Gastrocnemius medialis (tissue), 4 donors: ENCODE measurements around the gene BTBD10. TPM values are rescaled to one million over a fixed set of nuclear protein-coding genes. Genes with fewer than 3 reads are reported as not detected.

Experiments used
- ATAC-seq, 2 donors: fragments of 150-250 bp; one replicate each; pipeline ENCODE4 v1.9.1; 2016
- DNase-seq, 2 donors: peaks; one replicate each; pipeline ENCODE4 v3.0.0-alpha.2; 2019
- H3K27ac ChIP-seq, 4 donors: fragments of 200-600 bp; sonication (generic); 1 replicate in 1 of 4; 2 replicates in 3 of 4; pipeline ENCODE4 v1.5.1; 2016 to 2018; ENCODE audit warnings: mild to moderate bottlenecking in 2 of 4, moderate library complexity in 1 of 4
- H3K27me3 ChIP-seq, 3 donors: fragments of 200-600 bp; sonication (generic) in 2 of 3; 1 replicate in 1 of 3; 2 replicates in 2 of 3; pipeline versions ENCODE4 v1.5.1 to v1.6.0; 2016 to 2019; ENCODE audit warnings: mild to moderate bottlenecking in 1 of 3, moderate library complexity in 1 of 3
- H3K36me3 ChIP-seq, 2 donors: fragments of 200-600 bp; sonication (generic) in 1 of 2; one replicate each; pipeline ENCODE4 v1.5.1; 2017 to 2018
- H3K4me1 ChIP-seq, 2 donors: fragments of 200-600 bp; sonication (generic) in 1 of 2; one replicate each; pipeline ENCODE4 v1.5.1; 2016 to 2017; ENCODE audit warnings: mild to moderate bottlenecking in 2 of 2
- H3K4me3 ChIP-seq, 4 donors: fragments of 200-600 bp; sonication (generic) in 3 of 4; 1 replicate in 1 of 4; 2 replicates in 3 of 4; pipeline ENCODE4 v1.5.1; 2016 to 2019; ENCODE audit warnings: mild to moderate bottlenecking in 2 of 4
- H3K9me3 ChIP-seq, 3 donors: fragments of 200-600 bp; sonication (generic) in 2 of 3; 1 replicate in 1 of 3; 2 replicates in 2 of 3; pipeline ENCODE4 v1.5.1; 2016 to 2019
- POLR2A ChIP-seq, 2 donors: fragments of 450-650 bp; IDR thresholded peaks; one replicate each; pipeline ENCODE4 v1.6.1; 2017; ENCODE audit warnings: antibody characterized with exemption in 2 of 2, mild to moderate bottlenecking in 2 of 2, moderate library complexity in 2 of 2
- in situ Hi-C, 4 donors: fragments of 200-750 bp; cut with MboI; loops; one replicate each; pipeline versions ENCODE4 v1.15.0 to v1.8.0; 2017; ENCODE audit warnings: low sequenced_read_pairs in 4 of 4
- intact Hi-C: fragments of 100-400 bp; cut with DNase I; formaldehyde crosslinking; loops from one replicate; pipeline ENCODE4 v1.15.1; 2023; ENCODE audit warnings: low total_unique reads
- total RNA-seq, 4 donors: library from RNA; depleted of rRNA; stranded (reverse); fragments of >200 nt; gene quantifications; one replicate each; pipeline versions ENCODE4 v1.1.0 to v1.2.3, GENCODE V29; 2016
- TF ChIP-seq, protein P1 (sequence below), 5 experiments: fragments of 450-650 bp in 3 of 5; fragments of 200-600 bp in 2 of 5; sonication (generic) in 2 of 5; IDR thresholded peaks in 4 of 5; conservative IDR thresholded peaks in 1 of 5; 1 replicate in 4 of 5; 2 replicates in 1 of 5; pipeline ENCODE4 v1.5.1; 2016 to 2019; ENCODE audit warnings: antibody characterized with exemption in 5 of 5, mild to moderate bottlenecking in 3 of 5, moderate library complexity in 3 of 5

Gene BTBD10
- total RNA-seq, 4 donors from 2014 or later, result 18.6 to 31.9 (median 20.3) TPM

DNA sequence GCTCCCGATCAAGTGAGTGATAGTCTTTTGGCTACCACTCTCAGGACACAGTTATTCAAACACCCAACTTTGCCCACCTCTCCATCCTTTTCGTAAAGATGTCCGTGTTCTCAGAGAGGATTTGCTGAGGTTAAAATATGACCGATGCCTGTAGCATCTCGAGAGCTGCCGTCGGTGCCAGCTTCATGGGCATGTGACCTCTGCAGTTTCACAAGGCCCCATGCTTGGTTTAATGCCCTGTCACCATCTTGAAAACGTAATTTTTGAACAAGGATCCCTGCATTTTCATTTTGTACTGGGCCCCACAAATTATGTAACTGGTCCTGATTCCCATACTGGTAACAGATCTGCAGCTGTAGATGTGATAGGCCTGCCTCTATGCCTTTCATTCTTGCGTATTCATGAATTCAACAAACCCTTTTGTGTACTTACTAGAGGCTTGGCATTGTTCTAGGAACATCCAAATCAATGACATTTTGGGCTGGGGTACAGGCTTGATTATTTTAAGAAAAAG lies 100.4 kb downstream of the BTBD10 start:
- H3K4me3 ChIP-seq, result no peak overlapping the region
- peaks cover 2 to 95% of the 10 kb centered on the region in 2 donors for H3K36me3 ChIP-seq
- in situ Hi-C loops, result no loop called here
- no peak overlapping the region for H3K27ac ChIP-seq
- intact Hi-C loops, result no loop called here
- TF ChIP-seq, protein P1, sequence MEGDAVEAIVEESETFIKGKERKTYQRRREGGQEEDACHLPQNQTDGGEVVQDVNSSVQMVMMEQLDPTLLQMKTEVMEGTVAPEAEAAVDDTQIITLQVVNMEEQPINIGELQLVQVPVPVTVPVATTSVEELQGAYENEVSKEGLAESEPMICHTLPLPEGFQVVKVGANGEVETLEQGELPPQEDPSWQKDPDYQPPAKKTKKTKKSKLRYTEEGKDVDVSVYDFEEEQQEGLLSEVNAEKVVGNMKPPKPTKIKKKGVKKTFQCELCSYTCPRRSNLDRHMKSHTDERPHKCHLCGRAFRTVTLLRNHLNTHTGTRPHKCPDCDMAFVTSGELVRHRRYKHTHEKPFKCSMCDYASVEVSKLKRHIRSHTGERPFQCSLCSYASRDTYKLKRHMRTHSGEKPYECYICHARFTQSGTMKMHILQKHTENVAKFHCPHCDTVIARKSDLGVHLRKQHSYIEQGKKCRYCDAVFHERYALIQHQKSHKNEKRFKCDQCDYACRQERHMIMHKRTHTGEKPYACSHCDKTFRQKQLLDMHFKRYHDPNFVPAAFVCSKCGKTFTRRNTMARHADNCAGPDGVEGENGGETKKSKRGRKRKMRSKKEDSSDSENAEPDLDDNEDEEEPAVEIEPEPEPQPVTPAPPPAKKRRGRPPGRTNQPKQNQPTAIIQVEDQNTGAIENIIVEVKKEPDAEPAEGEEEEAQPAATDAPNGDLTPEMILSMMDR (IDR thresholded peaks at IDR 0.05 in 4 of 5, conservative IDR thresholded peaks at IDR 0.05 in 1 of 5), result no peak
- no peak for TF ChIP-seq POLR2A (IDR thresholded peaks at IDR 0.05)
- H3K9me3 ChIP-seq, result no peaks in the 10 kb centered on the region
- DNase-seq (no peak), ATAC-seq (no peak)
- no peaks in the 10 kb centered on the region for H3K4me1 ChIP-seq
- H3K27me3 ChIP-seq, result no peaks in the 10 kb centered on the region

DNA sequence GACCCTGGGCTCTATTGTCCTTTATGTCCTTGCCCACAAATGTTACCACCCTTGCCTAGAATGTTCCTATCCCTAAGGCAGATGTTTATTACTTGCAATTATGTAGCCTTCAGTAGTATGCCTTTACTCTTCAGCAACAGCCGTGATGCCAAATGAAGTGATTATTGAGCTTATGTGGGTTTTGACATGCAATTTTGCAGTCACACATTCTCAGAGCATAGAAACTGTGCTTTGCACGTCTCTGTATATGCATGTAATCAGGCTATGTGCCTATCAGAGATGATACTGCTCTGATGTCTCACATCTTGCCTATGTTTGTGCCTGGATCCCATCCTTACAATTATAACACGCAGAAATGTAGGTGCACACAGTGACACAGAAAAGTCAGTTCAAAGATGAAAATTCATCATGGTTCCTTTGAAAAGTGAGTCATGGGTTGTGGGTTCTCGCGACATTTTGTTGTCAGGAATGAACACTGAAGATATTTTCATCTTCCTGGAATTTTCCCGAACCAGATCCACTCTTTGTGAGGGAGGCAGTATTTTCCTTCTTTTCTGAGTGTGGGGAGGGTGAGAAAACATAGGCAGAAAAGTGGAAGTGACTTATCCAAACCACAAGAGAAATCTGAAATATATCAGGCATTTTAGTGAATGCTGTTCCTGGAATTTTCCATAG lies 104.3 kb downstream of the BTBD10 start:
- Histone ChIP-seq H3K4me1 (no peaks in the 10 kb centered on the region), H3K27ac (no peak overlapping the region), H3K9me3 (no peaks in the 10 kb centered on the region), H3K36me3 (peaks cover 0 to 95% of the 10 kb centered on the region in 2 donors), H3K27me3 (no peaks in the 10 kb centered on the region), H3K4me3 (no peak overlapping the region)
- no peak for TF ChIP-seq POLR2A (IDR thresholded peaks at IDR 0.05)
- TF ChIP-seq, protein P1 (IDR thresholded peaks at IDR 0.05 in 4 of 5, conservative IDR thresholded peaks at IDR 0.05 in 1 of 5), result no peak
- intact Hi-C loops (no loop called here), in situ Hi-C loops (loop anchor here in 1 of 4 donors (10.0 kb wide), 1 partner anchor 134 kb away; no protein-coding TSS in a partner anchor)
- DNase-seq (no peak), ATAC-seq (no peak)

DNA sequence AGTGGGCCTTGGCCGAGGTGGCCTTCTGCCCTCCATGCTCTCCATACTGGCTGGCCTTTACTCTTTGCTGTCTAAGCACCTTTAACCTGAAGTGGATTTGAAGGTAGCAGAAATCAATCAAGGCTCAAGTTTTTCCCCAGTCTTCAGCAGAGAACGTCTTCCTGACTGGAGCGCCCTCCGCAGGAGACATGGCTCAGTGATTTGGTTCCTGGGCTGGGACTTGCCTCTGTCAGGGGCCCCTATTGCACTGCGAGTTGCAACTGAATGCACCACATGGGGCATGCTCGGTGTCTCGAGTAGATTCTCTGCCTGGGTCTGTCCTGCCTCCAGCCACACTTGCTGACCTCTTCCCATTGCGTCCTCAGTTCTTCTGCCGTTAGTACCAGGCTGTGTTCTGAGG lies 105.8 kb downstream of the BTBD10 start:
- intact Hi-C loops (no loop called here), in situ Hi-C loops (loop anchor here in 1 of 4 donors (10.0 kb wide), 1 partner anchor 132 kb away; no protein-coding TSS in a partner anchor)
- H3K9me3 ChIP-seq, result no peaks in the 10 kb centered on the region
- TF ChIP-seq, protein P1 (IDR thresholded peaks at IDR 0.05 in 4 of 5, conservative IDR thresholded peaks at IDR 0.05 in 1 of 5), result no peak
- TF ChIP-seq POLR2A (IDR thresholded peaks at IDR 0.05), result no peak
- H3K27ac ChIP-seq, result no peak overlapping the region
- no peaks in the 10 kb centered on the region for H3K4me1 ChIP-seq
- DNase-seq (no peak), ATAC-seq (no peak)
- peaks cover 0 to 83% of the 10 kb centered on the region in 2 donors for H3K36me3 ChIP-seq
- no peaks in the 10 kb centered on the region for H3K27me3 ChIP-seq
- H3K4me3 ChIP-seq, result no peak overlapping the region

DNA sequence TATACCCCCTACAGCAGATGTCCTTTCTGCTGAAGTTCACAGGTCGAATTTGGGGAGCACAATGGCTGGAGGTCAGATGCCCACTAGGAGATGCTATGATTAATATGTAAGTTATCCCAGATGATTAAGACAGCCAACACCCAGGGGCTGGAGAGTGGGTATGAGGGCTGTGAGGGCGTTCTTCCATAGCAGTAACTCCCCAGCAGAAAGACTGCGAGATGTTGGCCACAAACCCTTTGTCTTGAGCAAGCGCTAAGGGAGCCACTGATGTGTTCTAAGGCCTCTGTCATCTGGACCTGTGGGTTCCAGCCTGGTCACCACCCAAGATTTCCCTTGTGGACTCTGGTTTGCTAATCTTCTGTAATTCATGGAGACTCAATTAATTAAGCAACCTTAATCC lies 107.8 kb downstream of the BTBD10 start:
- ATAC-seq (no peak), DNase-seq (no peak)
- Histone ChIP-seq H3K36me3 (peaks cover 0 to 64% of the 10 kb centered on the region in 2 donors), H3K27me3 (no peaks in the 10 kb centered on the region), H3K4me1 (no peaks in the 10 kb centered on the region), H3K9me3 (no peaks in the 10 kb centered on the region), H3K27ac (no peak overlapping the region), H3K4me3 (no peak overlapping the region)
- no peak for TF ChIP-seq POLR2A (IDR thresholded peaks at IDR 0.05)
- TF ChIP-seq, protein P1 (IDR thresholded peaks at IDR 0.05 in 4 of 5, conservative IDR thresholded peaks at IDR 0.05 in 1 of 5), result no peak
- intact Hi-C loops (no loop called here), in situ Hi-C loops (loop anchor here in 1 of 4 donors (10.0 kb wide), 1 partner anchor 130 kb away; no protein-coding TSS in a partner anchor)
